ENCODE results near the gene SLBP.

The SLBP gene

DNA sequence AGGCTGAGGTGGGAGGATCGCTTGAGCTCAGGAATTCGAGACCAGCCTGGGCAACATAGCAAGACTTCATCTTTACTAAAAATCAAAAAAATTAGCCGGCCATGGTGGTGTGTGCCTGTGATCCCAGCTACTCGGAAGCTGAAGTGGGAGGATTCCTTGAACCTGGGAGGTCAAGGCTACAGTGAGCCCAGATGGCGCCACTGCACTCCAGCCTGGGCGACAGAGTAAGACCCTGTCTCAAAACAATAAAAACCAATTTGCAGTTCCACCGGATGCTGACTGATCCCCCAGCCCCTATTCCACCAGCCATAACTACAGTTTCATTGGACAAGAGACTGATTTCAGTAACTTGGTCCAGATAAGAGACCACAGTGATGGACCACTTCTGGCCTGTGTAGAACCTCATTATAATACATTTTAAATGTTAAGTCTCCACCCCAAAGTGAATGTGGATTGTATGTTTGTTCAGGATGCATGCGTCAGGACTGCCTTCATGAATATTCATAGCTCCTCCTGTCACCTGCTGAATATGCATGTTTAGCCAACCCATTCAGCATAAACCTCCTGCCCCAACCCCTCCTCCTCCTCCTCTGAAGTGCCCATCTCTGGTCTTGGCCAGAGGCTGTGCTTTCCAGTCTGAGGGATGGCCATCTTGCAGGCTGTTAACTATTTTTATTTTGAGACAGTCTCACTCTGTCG lies 2.3 kb upstream of the SLBP start:
- 84% methylated on average over 9 of the region's 9 CpGs for whole genome bisulfite sequencing
- H3K14ac ChIP-seq (ENCODE audit: low read length in 2 of 2): no peak overlapping the region

DNA sequence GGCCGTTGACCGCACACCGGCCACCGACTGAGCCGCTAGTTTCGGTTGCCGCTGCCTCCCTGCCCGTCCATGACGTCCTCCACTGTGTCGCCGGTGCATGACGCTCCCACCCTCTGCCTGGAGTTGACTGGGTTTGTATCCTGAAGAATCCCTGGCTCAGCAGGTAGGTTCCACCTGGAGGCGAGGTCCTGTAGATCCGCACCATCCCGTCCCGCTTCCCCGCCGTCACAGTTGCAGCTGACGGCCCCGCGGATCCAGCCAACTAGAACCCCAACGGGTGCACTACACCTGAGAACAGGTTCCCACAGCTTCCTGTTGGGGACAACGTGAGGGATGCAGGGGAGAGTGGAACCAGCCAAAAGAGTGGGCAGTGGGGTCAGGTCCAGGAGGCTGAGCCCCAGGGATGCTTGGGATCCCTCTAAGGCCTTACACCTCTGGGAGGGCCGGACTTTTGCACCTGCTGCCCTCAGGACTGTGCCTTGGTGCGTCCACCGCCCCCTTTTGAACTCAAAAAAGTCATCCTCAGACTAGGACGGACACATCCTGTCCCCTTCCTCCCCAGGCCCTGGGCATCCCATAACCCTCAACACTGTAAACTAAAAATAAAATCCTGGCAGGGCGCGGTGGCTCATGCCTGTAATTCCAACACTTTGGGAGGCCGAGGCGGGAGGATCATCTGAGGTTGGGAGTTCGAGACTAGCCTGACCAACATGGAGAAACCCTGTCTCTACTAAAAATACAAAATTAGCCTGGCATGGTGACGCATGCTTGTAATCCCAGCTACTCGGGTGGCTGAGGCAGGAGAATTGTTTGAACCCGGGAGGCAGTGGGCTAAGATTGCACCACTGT lies 1.1 kb upstream of the SLBP start:
- H4K91ac ChIP-seq (ENCODE audit: low read length): peak overlapping the region; percentile 48
- 34% methylated on average over 35 of the region's 35 CpGs for WGBS
- no peak overlapping the region for H2BK15ac ChIP-seq (ENCODE audit: low read depth, poor library complexity, severe bottlenecking)
- peak overlapping the region; percentile 70 for H3K4me2 ChIP-seq (ENCODE audit: low read length, poor library complexity, severe bottlenecking)
- H2BK5ac ChIP-seq (ENCODE audit: low read depth, low read length, poor library complexity, severe bottlenecking): no peak overlapping the region
- peak overlapping the region; percentile 3 to 94 for H3K4ac ChIP-seq (ENCODE audit: low read depth in 1 of 2, low read length in 2 of 2)
- DNase-seq: no peak
- H3K23ac ChIP-seq (ENCODE audit: low read length in 2 of 2): peak overlapping the region in 1 of 2 experiments; percentile 96
- peaks cover 23% of the 10 kb centered on the region for H3K79me1 ChIP-seq (replicated peaks; ENCODE audit: low read length, poor library complexity, severe bottlenecking)
- no peak overlapping the region for H2AK5ac ChIP-seq (ENCODE audit: low read length, severe bottlenecking)
- H3K9ac ChIP-seq (ENCODE audit: low read length): peak overlapping the region; percentile 98
- peak overlapping the region in 1 of 2 experiments; percentile 55 for H2BK12ac ChIP-seq (ENCODE audit: low read length in 2 of 2)
- peak overlapping the region; percentile 58 for H4K8ac ChIP-seq (ENCODE audit: low read length)
- H3K9me3 ChIP-seq (ENCODE audit: control insufficient read depth, low read length): no peaks in the 10 kb centered on the region
- H3K14ac ChIP-seq (ENCODE audit: low read length in 2 of 2): peak overlapping the region in 1 of 2 experiments; percentile 98
- H2AFZ ChIP-seq (ENCODE audit: low read depth, low read length): peak overlapping the region; percentile 86
- H3K4me3 ChIP-seq (ENCODE audit: insufficient read depth in 1 of 2, low read depth in 1 of 2, low read length in 2 of 2): peak overlapping the region; percentile 98 to 99
- peak overlapping the region in 1 of 2 experiments; percentile 97 for H3K18ac ChIP-seq (ENCODE audit: low read depth in 1 of 2, low read length in 2 of 2)
- peak overlapping the region; percentile 49 for H3K27ac ChIP-seq (ENCODE audit: low read length, poor library complexity, severe bottlenecking)
- H2BK120ac ChIP-seq (ENCODE audit: low read depth, low read length): no peak overlapping the region
- H3K36me3 ChIP-seq (ENCODE audit: control insufficient read depth in 1 of 2, insufficient read depth in 2 of 2, low read depth in 1 of 2, low read length in 2 of 2): peaks cover 29 to 33% of the 10 kb centered on the region in 2 experiments
- H3K4me1 ChIP-seq (ENCODE audit: control insufficient read depth, insufficient read depth, low read depth, low read length): peaks cover 28% of the 10 kb centered on the region
- H3K27me3 ChIP-seq (ENCODE audit: control insufficient read depth in 1 of 2, insufficient read depth in 1 of 2, low read length in 2 of 2): no peaks in the 10 kb centered on the region

More for the DNA sequence above, 2.3 kb upstream of the SLBP start:
- no peak overlapping the region for H2AFZ ChIP-seq (ENCODE audit: low read depth, low read length)
- no peak overlapping the region for H2BK12ac ChIP-seq (ENCODE audit: low read length in 2 of 2)
- H2BK5ac ChIP-seq (ENCODE audit: low read depth, low read length, poor library complexity, severe bottlenecking): no peak overlapping the region
- peaks cover 35 to 42% of the 10 kb centered on the region in 2 experiments for H3K36me3 ChIP-seq (ENCODE audit: control insufficient read depth in 1 of 2, insufficient read depth in 2 of 2, low read depth in 1 of 2, low read length in 2 of 2)
- no peak overlapping the region for H3K18ac ChIP-seq (ENCODE audit: low read depth in 1 of 2, low read length in 2 of 2)
- no peak overlapping the region for H4K91ac ChIP-seq (ENCODE audit: low read length)
- no peak for DNase-seq
- peaks cover 33% of the 10 kb centered on the region for H3K4me1 ChIP-seq (ENCODE audit: control insufficient read depth, insufficient read depth, low read depth, low read length)
- H3K23ac ChIP-seq (ENCODE audit: low read length in 2 of 2): no peak overlapping the region
- H3K27me3 ChIP-seq (ENCODE audit: control insufficient read depth in 1 of 2, insufficient read depth in 1 of 2, low read length in 2 of 2): no peaks in the 10 kb centered on the region
- H2BK120ac ChIP-seq (ENCODE audit: low read depth, low read length): no peak overlapping the region
- no peak overlapping the region for H2BK15ac ChIP-seq (ENCODE audit: low read depth, poor library complexity, severe bottlenecking)
- H2AK5ac ChIP-seq (ENCODE audit: low read length, severe bottlenecking): no peak overlapping the region
- H3K9ac ChIP-seq (ENCODE audit: low read length): peak overlapping the region; percentile 98
- H3K27ac ChIP-seq (ENCODE audit: low read length, poor library complexity, severe bottlenecking): no peak overlapping the region
- no peak overlapping the region for H3K4ac ChIP-seq (ENCODE audit: low read depth in 1 of 2, low read length in 2 of 2)
- H3K4me3 ChIP-seq (ENCODE audit: insufficient read depth in 1 of 2, low read depth in 1 of 2, low read length in 2 of 2): no peak overlapping the region
- H3K79me1 ChIP-seq (replicated peaks; ENCODE audit: low read length, poor library complexity, severe bottlenecking): peaks cover 26% of the 10 kb centered on the region
- no peaks in the 10 kb centered on the region for H3K9me3 ChIP-seq (ENCODE audit: control insufficient read depth, low read length)
- no peak overlapping the region for H3K4me2 ChIP-seq (ENCODE audit: low read length, poor library complexity, severe bottlenecking)
- no peak overlapping the region for H4K8ac ChIP-seq (ENCODE audit: low read length)

DNA sequence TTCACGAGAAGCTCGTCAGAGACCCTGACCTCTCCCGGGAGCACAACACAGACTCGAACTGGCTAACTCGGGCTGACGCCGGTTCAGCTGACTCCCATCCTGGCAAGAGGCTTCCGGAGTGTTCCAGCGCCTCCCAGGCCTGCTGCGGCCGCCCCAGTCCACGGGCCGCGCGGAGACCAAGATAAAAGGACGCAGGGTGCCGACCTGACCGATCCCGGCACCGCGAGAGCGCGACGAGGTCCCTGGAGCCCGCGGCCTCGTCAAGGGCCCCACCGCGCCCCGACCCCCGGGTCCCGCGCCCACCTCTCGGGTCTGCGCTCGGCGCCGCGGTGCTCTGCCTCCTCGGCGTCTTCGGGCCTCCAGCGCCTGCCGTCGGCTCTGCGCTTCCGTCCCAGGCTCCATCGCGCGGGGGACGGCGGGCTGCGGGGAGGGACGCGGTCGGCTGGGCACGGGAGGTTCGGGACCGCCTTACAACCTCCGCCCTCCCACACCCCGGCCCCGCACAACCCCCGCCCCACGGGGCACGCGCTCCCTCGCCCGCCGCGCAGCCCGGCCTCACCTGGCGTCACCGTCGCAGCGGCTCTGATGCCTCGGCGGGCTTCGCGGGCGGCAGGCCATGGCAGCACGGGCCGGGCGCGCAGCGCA lies 426 bp downstream of the SLBP start:
- Histone ChIP-seq H3K79me1 (replicated peaks; ENCODE audit: low read length, poor library complexity, severe bottlenecking) (peaks cover 18% of the 10 kb centered on the region), H3K27ac (ENCODE audit: low read length, poor library complexity, severe bottlenecking) (peak overlapping the region; percentile 54), H3K4me1 (ENCODE audit: control insufficient read depth, insufficient read depth, low read depth, low read length) (peaks cover 21% of the 10 kb centered on the region), H2AK5ac (ENCODE audit: low read length, severe bottlenecking) (no peak overlapping the region), H3K27me3 (ENCODE audit: control insufficient read depth in 1 of 2, insufficient read depth in 1 of 2, low read length in 2 of 2) (no peaks in the 10 kb centered on the region), H3K9ac (ENCODE audit: low read length) (peak overlapping the region; percentile 98), H2BK15ac (ENCODE audit: low read depth, poor library complexity, severe bottlenecking) (no peak overlapping the region), H3K14ac (ENCODE audit: low read length in 2 of 2) (peak overlapping the region in 1 of 2 experiments; percentile 82), H3K23ac (ENCODE audit: low read length in 2 of 2) (peak overlapping the region in 1 of 2 experiments; percentile 94), H3K18ac (ENCODE audit: low read depth in 1 of 2, low read length in 2 of 2) (peak overlapping the region; percentile 80 to 97), H2BK120ac (ENCODE audit: low read depth, low read length) (peak overlapping the region; percentile 76), H3K36me3 (ENCODE audit: control insufficient read depth in 1 of 2, insufficient read depth in 2 of 2, low read depth in 1 of 2, low read length in 2 of 2) (peaks cover 14 to 18% of the 10 kb centered on the region in 2 experiments), H3K9me3 (ENCODE audit: control insufficient read depth, low read length) (no peaks in the 10 kb centered on the region), H2BK5ac (ENCODE audit: low read depth, low read length, poor library complexity, severe bottlenecking) (no peak overlapping the region), H2BK12ac (ENCODE audit: low read length in 2 of 2) (peak overlapping the region in 1 of 2 experiments; percentile 71), H3K4ac (ENCODE audit: low read depth in 1 of 2, low read length in 2 of 2) (peak overlapping the region; percentile 88 to 95), H4K8ac (ENCODE audit: low read length) (peak overlapping the region; percentile 77), H2AFZ (ENCODE audit: low read depth, low read length) (peak overlapping the region; percentile 77), H4K91ac (ENCODE audit: low read length) (peak overlapping the region; percentile 74), H3K4me2 (ENCODE audit: low read length, poor library complexity, severe bottlenecking) (peak overlapping the region; percentile 93), H3K4me3 (ENCODE audit: insufficient read depth in 1 of 2, low read depth in 1 of 2, low read length in 2 of 2) (peak overlapping the region; percentile 98 to 99)
- peak; percentile 66 for DNase-seq
- 0% methylated on average over 54 of the region's 85 CpGs for WGBS
